Measurements from ENCODE around the gene WASHC3. TPM values are rescaled to one million over a fixed set of nuclear protein-coding genes. Genes with fewer than 3 reads are reported as not detected.

WASHC3 gene
- total and polyA plus RNA-seq, 2 donors (not counting 3 experiments of a cell fraction or from before 2014, with no cell fraction given) = 27.8 to 28.8 TPM

DNA sequence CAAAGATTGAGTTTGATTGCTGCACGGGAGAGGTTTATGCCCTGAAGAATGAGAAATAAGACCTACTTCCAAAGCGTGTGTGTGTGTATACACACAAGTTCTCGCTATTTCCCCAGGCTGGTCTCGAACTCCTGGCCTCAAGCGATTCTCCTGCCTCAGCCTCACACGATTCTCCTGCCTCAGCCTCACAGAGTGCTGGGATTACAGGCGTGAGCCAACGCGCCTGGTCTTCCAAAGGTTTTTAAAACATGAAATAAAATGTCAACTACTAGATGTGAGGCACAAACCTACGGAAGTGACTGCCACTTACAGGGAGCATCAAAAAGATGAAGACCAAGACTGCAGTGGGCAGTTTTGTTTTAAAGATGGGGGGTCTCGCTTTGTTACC, 622 bp upstream of the WASHC3 start:
- Histone ChIP-seq H3K4me1 (ENCODE audit: control insufficient read depth, extremely low read depth, insufficient read depth, low read length) (peaks cover 6% of the 10 kb centered on the region), H3K9me3 (replicated peaks; ENCODE audit: control insufficient read depth, insufficient read depth, low read length) (no peaks in the 10 kb centered on the region), H4K20me1 (replicated peaks; ENCODE audit: control insufficient read depth, extremely low read depth, insufficient read depth, low read length) (no peaks in the 10 kb centered on the region), H3K9me1 (replicated peaks; ENCODE audit: control insufficient read depth, extremely low read depth, insufficient read depth, low read length) (no peaks in the 10 kb centered on the region), H3K27ac (ENCODE audit: insufficient read depth, low read depth, low read length) (no peak overlapping the region), H3K4me2 (ENCODE audit: insufficient read depth, low read length) (peak overlapping the region; percentile 57), H3K4me3 (replicated peaks in 1 of 3; ENCODE audit: insufficient read depth in 1 of 3, low read depth in 1 of 3, low read length in 3 of 3) (no peak overlapping the region), H3K9ac (replicated peaks; ENCODE audit: extremely low read depth, insufficient read depth, low read length) (no peak overlapping the region), H2AFZ (ENCODE audit: low read depth, low read length) (peak overlapping the region; percentile 78), H3K79me2 (ENCODE audit: control insufficient read depth, insufficient read depth, low read length) (no peaks in the 10 kb centered on the region), H3K27me3 (ENCODE audit: control insufficient read depth in 2 of 2, insufficient read depth in 2 of 2, low read length in 2 of 2) (no peaks in the 10 kb centered on the region), H3K36me3 (ENCODE audit: control insufficient read depth in 2 of 2, extremely low read depth in 1 of 2, insufficient read depth in 2 of 2, low read length in 2 of 2) (no peaks in the 10 kb centered on the region)
- dilution Hi-C loops (cut with MboI; ENCODE audit: extremely low pct_ligation_motif_present, low sequenced_read_pairs) (no loop called here), intact Hi-C loops (cut with micrococcal nuclease) (loop anchor here (1.0 to 10.0 kb wide), 4 partner anchors 58 to 1858 kb away; partner anchors contain the start of genes ACTR6, DRAM1, NUP37 and PARPBP)
- DNase-seq (ENCODE audit: low read depth, low spot score) = no peak
- TF ChIP-seq EZH2 (IDR thresholded peaks at IDR 0.05; ENCODE audit: borderline replicate concordance, low read depth, low read length, severe bottlenecking) = no peak
- TF ChIP-seq POLR2A (IDR thresholded peaks at IDR 0.05; ENCODE audit: low read depth, low read length) = no peak
- TF ChIP-seq, protein P1, sequence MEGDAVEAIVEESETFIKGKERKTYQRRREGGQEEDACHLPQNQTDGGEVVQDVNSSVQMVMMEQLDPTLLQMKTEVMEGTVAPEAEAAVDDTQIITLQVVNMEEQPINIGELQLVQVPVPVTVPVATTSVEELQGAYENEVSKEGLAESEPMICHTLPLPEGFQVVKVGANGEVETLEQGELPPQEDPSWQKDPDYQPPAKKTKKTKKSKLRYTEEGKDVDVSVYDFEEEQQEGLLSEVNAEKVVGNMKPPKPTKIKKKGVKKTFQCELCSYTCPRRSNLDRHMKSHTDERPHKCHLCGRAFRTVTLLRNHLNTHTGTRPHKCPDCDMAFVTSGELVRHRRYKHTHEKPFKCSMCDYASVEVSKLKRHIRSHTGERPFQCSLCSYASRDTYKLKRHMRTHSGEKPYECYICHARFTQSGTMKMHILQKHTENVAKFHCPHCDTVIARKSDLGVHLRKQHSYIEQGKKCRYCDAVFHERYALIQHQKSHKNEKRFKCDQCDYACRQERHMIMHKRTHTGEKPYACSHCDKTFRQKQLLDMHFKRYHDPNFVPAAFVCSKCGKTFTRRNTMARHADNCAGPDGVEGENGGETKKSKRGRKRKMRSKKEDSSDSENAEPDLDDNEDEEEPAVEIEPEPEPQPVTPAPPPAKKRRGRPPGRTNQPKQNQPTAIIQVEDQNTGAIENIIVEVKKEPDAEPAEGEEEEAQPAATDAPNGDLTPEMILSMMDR (IDR thresholded peaks at IDR 0.05; ENCODE audit: extremely low read depth in 1 of 2, insufficient read depth in 1 of 2, low read depth in 1 of 2, low read length in 2 of 2) = no peak
- no peak for TF ChIP-seq FOS (IDR thresholded peaks at IDR 0.05; ENCODE audit: borderline replicate concordance, insufficient read depth, low read length)
- TF ChIP-seq MYC (IDR thresholded peaks at IDR 0.05; ENCODE audit: low read depth, low read length) = no peak
- TF ChIP-seq GATA2 (IDR thresholded peaks at IDR 0.05; ENCODE audit: insufficient read depth, insufficient read length, low read depth, low read length) = no peak
- TF ChIP-seq, protein P2, sequence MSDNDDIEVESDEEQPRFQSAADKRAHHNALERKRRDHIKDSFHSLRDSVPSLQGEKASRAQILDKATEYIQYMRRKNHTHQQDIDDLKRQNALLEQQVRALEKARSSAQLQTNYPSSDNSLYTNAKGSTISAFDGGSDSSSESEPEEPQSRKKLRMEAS (IDR thresholded peaks at IDR 0.05; ENCODE audit: insufficient read depth, insufficient read length) = no peak
- TF ChIP-seq POLR2AphosphoS5 (IDR thresholded peaks at IDR 0.05; ENCODE audit: insufficient read depth, low read depth, low read length) = no peak
- no peak for TF ChIP-seq JUN (IDR thresholded peaks at IDR 0.05; ENCODE audit: borderline replicate concordance, insufficient read depth, insufficient read length, low read depth)
- CTCF ChIA-PET = interaction anchor here (0.6 to 1.6 kb wide), 4 partner anchors 33 to 289 kb away, joined by 3 to 7 read pairs (median 4); no protein-coding TSS in a partner anchor
- no TSS peak for BruUV-seq (replicated peaks)
- POLR2A ChIA-PET = no interaction called here
- no peak for FAIRE-seq

Measured in endothelial cell of umbilical vein (primary cell).